ENCODE measurements around the gene HOOK1.

HOOK1 gene

DNA sequence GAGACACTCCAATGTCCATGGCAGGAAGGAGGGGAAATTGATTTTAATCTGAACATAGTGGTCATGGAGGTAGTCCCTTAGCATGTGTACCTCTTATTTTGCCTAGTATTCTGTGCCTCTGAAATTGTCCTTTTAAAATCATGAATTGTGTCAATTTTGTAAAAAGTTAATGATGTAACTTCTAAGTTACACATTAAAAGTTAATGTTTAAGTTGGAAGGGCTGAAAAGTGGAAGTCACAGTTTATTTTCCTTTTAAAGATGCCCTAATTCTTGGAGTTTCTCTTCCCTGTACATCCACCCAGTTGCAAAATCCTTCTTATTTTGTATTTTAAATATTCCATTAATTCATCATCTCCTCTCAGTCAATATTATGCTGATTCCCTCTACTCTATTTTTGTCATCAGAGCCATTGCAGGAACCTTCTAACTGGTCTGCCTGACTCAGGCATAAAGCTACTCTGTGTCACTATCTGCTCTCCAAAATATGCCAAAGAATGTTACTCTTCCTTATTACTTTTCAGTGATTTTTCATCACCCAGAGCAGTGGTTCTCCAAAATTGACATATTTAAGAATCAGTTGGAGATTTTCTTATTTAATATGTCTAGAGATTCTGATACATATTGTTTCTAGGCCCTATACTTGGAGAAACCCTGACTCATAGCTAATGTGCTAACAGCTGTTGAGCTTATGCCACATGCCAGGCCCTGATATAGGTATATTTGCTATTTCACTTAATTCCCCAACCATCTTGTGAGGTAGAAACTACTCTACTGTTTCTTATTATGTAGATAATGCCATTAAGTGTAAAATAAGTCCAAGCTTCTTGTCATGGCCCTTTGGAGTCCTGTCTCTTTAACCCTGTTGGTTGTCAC, 5.1 kb downstream of the HOOK1 start:
- Histone ChIP-seq H3K79me2 (ENCODE audit: insufficient read depth, low read length) (no peaks in the 10 kb centered on the region), H3K4me1 (ENCODE audit: insufficient read depth, low read length, poor library complexity, severe bottlenecking) (no peaks in the 10 kb centered on the region), H2AFZ (ENCODE audit: low read length) (no peak overlapping the region), H3K9me3 (ENCODE audit: insufficient read depth, low read depth, low read length) (no peaks in the 10 kb centered on the region), H3K27me3 (ENCODE audit: insufficient read depth, low read length, poor library complexity, severe bottlenecking) (no peaks in the 10 kb centered on the region), H4K20me1 (ENCODE audit: insufficient read depth, low read length, poor library complexity, severe bottlenecking) (no peaks in the 10 kb centered on the region), H3F3A (ENCODE audit: low read depth) (no peaks in the 10 kb centered on the region), H3K4me2 (ENCODE audit: low read depth, low read length, poor library complexity, severe bottlenecking) (no peak overlapping the region), H3K9ac (ENCODE audit: low read depth, low read length, poor library complexity, severe bottlenecking) (no peak overlapping the region), H3K36me3 (ENCODE audit: insufficient read depth, low read length) (no peaks in the 10 kb centered on the region), H3K4me3 (ENCODE audit: low read length, poor library complexity, severe bottlenecking) (no peak overlapping the region), H3K9me2 (replicated peaks; ENCODE audit: low read depth, low read length) (no peaks in the 10 kb centered on the region)
- TF ChIP-seq EZH2phosphoT487 (IDR thresholded peaks at IDR 0.05; ENCODE audit: borderline replicate concordance) (no peak), CTCF (conservative IDR thresholded peaks at IDR 0.05; ENCODE audit: low read length) (no peak)

DNA sequence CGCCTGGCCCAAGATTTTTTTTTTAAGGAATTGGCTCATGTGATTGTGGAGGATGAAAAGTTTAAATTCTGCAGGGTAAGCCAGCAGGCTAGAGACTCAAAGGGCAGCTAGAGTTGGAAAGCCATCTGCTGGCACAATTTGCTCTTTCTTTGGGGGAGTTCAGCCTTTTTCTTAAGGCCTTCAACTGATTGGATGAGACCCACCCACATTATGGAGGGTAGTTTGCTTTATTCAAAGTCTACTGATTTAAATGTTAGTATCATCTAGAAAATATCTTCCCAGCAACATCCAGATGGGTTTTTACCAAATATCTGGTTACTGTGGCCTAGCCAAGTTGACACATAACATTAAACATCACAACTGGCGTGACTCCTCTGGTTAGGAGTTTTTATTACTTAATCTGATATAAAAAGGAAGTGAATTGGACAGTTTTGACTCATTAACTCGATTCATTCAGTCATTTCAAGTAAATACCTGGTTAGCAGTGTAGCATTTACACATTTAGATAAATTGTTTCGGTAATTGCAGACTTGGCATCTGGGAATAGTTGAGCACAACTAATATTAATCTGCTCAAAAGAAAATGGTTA, 12.4 kb downstream of the HOOK1 start:
- Histone ChIP-seq H3K9me3 (ENCODE audit: insufficient read depth, low read depth, low read length) (no peaks in the 10 kb centered on the region), H3K9me2 (replicated peaks; ENCODE audit: low read depth, low read length) (no peaks in the 10 kb centered on the region), H2AFZ (ENCODE audit: low read length) (no peak overlapping the region), H3K4me2 (ENCODE audit: low read depth, low read length, poor library complexity, severe bottlenecking) (no peak overlapping the region), H3K4me1 (ENCODE audit: insufficient read depth, low read length, poor library complexity, severe bottlenecking) (no peaks in the 10 kb centered on the region), H4K20me1 (ENCODE audit: insufficient read depth, low read length, poor library complexity, severe bottlenecking) (no peaks in the 10 kb centered on the region), H3F3A (ENCODE audit: low read depth) (no peaks in the 10 kb centered on the region), H3K4me3 (ENCODE audit: low read length, poor library complexity, severe bottlenecking) (no peak overlapping the region), H3K36me3 (ENCODE audit: insufficient read depth, low read length) (no peaks in the 10 kb centered on the region), H3K27me3 (ENCODE audit: insufficient read depth, low read length, poor library complexity, severe bottlenecking) (no peaks in the 10 kb centered on the region), H3K9ac (ENCODE audit: low read depth, low read length, poor library complexity, severe bottlenecking) (no peak overlapping the region), H3K79me2 (ENCODE audit: insufficient read depth, low read length) (no peaks in the 10 kb centered on the region)
- TF ChIP-seq EZH2phosphoT487 (IDR thresholded peaks at IDR 0.05; ENCODE audit: borderline replicate concordance) (no peak), CTCF (conservative IDR thresholded peaks at IDR 0.05; ENCODE audit: low read length) (no peak)

DNA sequence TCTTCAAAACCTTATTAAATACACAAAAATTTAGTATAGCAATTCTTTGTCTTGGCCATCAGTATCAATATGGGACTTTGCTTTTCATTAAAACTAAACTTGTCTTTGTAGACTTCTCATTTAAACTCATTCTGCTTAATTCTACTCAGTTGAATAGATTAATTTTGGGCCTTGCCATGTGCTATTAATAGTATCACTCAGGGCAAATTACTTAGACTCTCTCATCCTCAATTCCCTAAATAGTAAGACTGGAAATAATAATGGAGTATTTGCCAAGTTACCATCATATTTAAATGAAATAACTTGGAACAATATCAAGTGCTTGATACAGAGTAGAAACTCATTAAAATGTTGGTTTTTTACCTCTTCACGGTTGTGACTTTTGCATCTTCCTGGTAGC, 13.4 kb downstream of the HOOK1 start:
- no peaks in the 10 kb centered on the region for H4K20me1 ChIP-seq (ENCODE audit: insufficient read depth, low read length, poor library complexity, severe bottlenecking)
- H3K4me3 ChIP-seq (ENCODE audit: low read length, poor library complexity, severe bottlenecking), result no peak overlapping the region
- H3F3A ChIP-seq (ENCODE audit: low read depth), result no peaks in the 10 kb centered on the region
- no peaks in the 10 kb centered on the region for H3K27me3 ChIP-seq (ENCODE audit: insufficient read depth, low read length, poor library complexity, severe bottlenecking)
- no peak overlapping the region for H2AFZ ChIP-seq (ENCODE audit: low read length)
- no peak overlapping the region for H3K9ac ChIP-seq (ENCODE audit: low read depth, low read length, poor library complexity, severe bottlenecking)
- no peak for TF ChIP-seq CTCF (conservative IDR thresholded peaks at IDR 0.05; ENCODE audit: low read length)
- no peak for TF ChIP-seq EZH2phosphoT487 (IDR thresholded peaks at IDR 0.05; ENCODE audit: borderline replicate concordance)
- no peaks in the 10 kb centered on the region for H3K36me3 ChIP-seq (ENCODE audit: insufficient read depth, low read length)
- no peaks in the 10 kb centered on the region for H3K4me1 ChIP-seq (ENCODE audit: insufficient read depth, low read length, poor library complexity, severe bottlenecking)
- H3K79me2 ChIP-seq (ENCODE audit: insufficient read depth, low read length), result no peaks in the 10 kb centered on the region
- H3K9me2 ChIP-seq (replicated peaks; ENCODE audit: low read depth, low read length), result no peaks in the 10 kb centered on the region
- no peaks in the 10 kb centered on the region for H3K9me3 ChIP-seq (ENCODE audit: insufficient read depth, low read depth, low read length)
- no peak overlapping the region for H3K4me2 ChIP-seq (ENCODE audit: low read depth, low read length, poor library complexity, severe bottlenecking)

All from Loucy (cell line).